AG04450 (cell line): ENCODE results near the gene BSN. TPM values are rescaled to one million over a fixed set of nuclear protein-coding genes. Genes with fewer than 3 reads are reported as not detected.

Source experiments
- CTCF ChIA-PET: fragments of 300-600, 350-600 bp; formaldehyde crosslinking; extraction: SDS; loops from one replicate; lab custom pipeline; 2022; ENCODE audit warnings: antibody characterized with exemption, inconsistent platforms; lab: Charles Lee
- POLR2A ChIA-PET: fragments of 350-600 bp; formaldehyde crosslinking; extraction: SDS; loops from one replicate; lab custom pipeline; 2021; ENCODE audit warnings: antibody characterized with exemption, inconsistent platforms; lab: Yijun Ruan, JAX
- DNase-seq: peaks from one replicate; pipeline ENCODE4 v3.0.0-alpha.2; 2011; ENCODE audit warnings: low read depth, low spot score
- H3K27ac ChIP-seq: one replicate; pipeline ENCODE4 v1.5.1; 2012; ENCODE audit warnings: low read depth, low read length, control low read depth
- H3K27me3 ChIP-seq: one replicate; pipeline ENCODE4 v1.6.0; 2012; ENCODE audit warnings: low read length; ENCODE audit not compliant: control insufficient read depth, insufficient read depth
- H3K4me3 ChIP-seq: 2 replicates; pipeline ENCODE4 v1.5.1; 2011; ENCODE audit warnings: mild to moderate bottlenecking, low read depth, low read length, control low read depth
- H3K9me3 ChIP-seq: 2 replicates; pipeline ENCODE4 v1.5.1; 2012; ENCODE audit warnings: low read length; ENCODE audit not compliant: control insufficient read depth, insufficient read depth
- polyA plus RNA-seq: library from polyadenylated mRNA; depleted of rRNA; stranded (reverse); fragments of >200 nt; gene quantifications from 2 replicates; pipeline ENCODE4 v1.2.3, GENCODE V29; 2011
- TF ChIP-seq, protein P1 (sequence below): IDR thresholded peaks from 2 replicates; pipeline ENCODE4 v1.5.1; 2011; ENCODE audit warnings: low read depth, low read length, control low read depth, inconsistent platforms

BSN gene
- polyA plus RNA-seq, 1 experiment, result not detected

DNA sequence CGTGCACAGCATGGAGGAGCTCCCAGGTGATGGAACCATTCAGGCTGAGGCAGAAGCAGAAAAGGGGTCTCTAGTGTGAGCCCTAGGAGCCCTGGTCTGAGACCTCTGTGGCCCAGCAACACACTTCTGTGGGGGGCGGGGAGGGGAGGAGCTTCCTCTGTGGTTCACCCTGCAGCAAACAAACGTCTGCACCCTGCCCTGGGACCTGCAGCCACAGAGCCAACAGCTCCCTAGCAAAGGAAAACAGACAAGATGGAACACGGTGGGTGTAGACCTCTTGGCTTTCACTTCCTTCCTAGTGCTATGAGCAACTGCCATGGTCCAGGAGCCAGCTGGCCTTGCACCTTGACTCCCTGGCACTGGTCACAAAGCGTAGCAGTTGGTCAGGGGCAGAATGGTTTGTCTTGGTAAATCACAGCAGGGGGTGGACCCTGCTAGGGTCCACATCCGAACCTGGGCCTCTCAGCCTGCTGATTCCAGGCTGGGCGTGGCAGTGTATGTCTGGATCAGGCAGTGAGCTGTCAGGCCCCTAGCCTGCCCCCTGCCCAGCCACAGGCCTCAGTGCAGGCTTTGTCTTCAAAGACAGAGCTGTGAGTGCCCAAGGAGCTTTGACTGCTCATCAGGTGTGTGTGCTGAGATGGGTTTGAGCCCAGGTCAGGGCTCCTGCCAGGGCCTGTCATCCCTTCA is 158.5 kb downstream of the BSN start:
- TF ChIP-seq, protein P1, sequence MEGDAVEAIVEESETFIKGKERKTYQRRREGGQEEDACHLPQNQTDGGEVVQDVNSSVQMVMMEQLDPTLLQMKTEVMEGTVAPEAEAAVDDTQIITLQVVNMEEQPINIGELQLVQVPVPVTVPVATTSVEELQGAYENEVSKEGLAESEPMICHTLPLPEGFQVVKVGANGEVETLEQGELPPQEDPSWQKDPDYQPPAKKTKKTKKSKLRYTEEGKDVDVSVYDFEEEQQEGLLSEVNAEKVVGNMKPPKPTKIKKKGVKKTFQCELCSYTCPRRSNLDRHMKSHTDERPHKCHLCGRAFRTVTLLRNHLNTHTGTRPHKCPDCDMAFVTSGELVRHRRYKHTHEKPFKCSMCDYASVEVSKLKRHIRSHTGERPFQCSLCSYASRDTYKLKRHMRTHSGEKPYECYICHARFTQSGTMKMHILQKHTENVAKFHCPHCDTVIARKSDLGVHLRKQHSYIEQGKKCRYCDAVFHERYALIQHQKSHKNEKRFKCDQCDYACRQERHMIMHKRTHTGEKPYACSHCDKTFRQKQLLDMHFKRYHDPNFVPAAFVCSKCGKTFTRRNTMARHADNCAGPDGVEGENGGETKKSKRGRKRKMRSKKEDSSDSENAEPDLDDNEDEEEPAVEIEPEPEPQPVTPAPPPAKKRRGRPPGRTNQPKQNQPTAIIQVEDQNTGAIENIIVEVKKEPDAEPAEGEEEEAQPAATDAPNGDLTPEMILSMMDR, result no peak
- H3K27ac ChIP-seq, result no peak overlapping the region
- H3K27me3 ChIP-seq, result no peaks in the 10 kb centered on the region
- POLR2A ChIA-PET, result interaction anchor here (0.7 kb wide), 1 partner anchor 40 kb away, joined by 3 read pairs; no protein-coding TSS in a partner anchor
- H3K4me3 ChIP-seq, result no peak overlapping the region
- H3K9me3 ChIP-seq, result no peaks in the 10 kb centered on the region; the same call in 1 of the 2 replicates
- DNase-seq, result no peak
- CTCF ChIA-PET, result interaction anchor here (0.9 to 1.2 kb wide), 3 partner anchors 9 to 173 kb away, joined by 3 to 5 read pairs (median 4); no protein-coding TSS in a partner anchor

DNA sequence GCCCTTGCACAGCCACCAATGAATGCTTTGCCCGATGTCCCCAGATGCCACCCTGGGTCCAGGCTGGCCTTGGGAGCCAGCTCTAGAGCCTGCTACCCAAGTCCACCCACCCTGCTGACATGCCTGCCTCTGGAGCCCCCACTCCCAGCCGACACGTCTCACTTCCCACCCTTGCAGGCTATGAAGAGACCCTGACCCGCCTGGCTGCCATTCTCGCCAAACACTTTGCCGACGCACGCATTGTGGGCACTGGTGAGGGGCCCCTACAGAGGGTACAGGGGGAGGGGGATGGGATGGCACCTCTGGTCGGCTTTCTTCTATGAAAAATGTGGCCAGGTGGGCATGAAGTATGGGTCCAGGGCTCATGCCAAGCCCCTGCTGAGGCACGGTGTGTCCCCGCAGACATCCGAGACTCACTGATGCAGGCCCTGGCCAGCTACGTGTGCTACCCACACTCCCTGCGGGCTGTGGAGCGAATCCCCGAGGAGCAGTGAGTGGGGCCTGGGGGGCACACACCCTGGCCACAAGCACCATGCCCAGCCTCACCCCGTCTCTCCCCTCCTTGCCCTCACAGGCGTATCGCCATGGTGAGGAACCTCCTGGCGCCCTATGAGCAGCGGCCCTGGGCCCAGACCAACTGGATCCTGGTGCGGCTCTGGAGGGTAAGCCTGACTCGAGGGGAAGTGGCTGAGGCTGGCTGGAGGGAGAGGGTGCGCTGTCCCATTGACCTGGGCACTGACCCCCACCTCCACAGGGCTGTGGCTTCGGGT is 159.2 kb downstream of the BSN start:
- Histone ChIP-seq H3K27ac (no peak overlapping the region), H3K4me3 (no peak overlapping the region), H3K27me3 (no peaks in the 10 kb centered on the region), H3K9me3 (peaks cover 7% of the 10 kb centered on the region; the same call in 1 of the 2 replicates)
- TF ChIP-seq, protein P1, result no peak
- ChIA-PET CTCF (interaction anchor here (0.9 to 1.0 kb wide), 2 partner anchors 10 to 125 kb away, joined by 4 to 5 read pairs; no protein-coding TSS in a partner anchor), POLR2A (interaction anchor here (0.6 to 0.7 kb wide), 2 partner anchors 40 to 468 kb away, joined by 3 read pairs; no protein-coding TSS in a partner anchor)
- DNase-seq, result no peak

DNA sequence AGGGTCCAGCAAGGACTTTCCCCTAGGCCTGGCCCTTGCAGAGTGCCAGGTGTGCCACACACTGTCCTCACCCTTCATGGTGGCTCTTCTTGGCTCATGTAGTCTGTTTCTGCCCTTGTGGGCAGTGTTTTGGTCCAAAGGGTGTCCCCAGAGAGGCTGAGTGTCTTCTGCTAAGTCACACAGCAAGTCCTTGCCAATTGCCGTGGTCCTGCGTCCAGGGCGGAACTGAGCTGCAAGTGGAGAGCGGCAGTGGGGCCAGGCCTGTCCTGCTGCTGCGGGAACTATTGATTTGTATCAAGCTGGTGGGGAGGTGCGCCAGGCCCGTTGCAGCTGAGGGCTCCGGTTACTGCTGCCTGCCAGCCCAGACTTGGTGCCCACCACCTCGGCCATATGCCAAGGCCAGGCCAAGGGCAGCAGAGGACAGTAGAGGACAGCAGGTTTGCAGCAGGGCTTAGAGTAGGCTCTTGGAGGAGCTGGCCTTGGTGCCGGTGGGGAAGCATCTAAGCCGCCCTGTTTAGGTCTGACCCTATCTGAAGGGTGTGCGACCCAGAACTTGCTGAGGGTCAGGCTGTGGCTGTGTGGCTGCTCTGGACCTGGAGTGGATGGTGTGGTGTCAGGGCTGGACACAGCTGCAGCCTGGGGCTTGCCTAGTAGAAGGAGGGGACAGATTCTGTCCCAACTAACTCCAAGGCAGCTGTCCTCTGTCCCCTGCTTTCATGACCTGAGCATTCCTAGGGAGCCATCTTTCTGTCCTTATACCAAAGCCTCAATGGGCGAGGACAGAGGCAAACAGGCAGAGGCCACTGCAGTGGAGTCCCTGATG is 160.7 kb downstream of the BSN start:
- TF ChIP-seq, protein P1, result no peak
- DNase-seq, result no peak
- Histone ChIP-seq H3K9me3 (peaks cover 12% of the 10 kb centered on the region; the same call in 1 of the 2 replicates), H3K27me3 (no peaks in the 10 kb centered on the region), H3K4me3 (no peak overlapping the region), H3K27ac (no peak overlapping the region)
- ChIA-PET POLR2A (interaction anchor here (1.3 kb wide), 1 partner anchor 9 kb away, joined by 3 read pairs; the partner anchor contains the start of gene GMPPB), CTCF (no interaction called here)

DNA sequence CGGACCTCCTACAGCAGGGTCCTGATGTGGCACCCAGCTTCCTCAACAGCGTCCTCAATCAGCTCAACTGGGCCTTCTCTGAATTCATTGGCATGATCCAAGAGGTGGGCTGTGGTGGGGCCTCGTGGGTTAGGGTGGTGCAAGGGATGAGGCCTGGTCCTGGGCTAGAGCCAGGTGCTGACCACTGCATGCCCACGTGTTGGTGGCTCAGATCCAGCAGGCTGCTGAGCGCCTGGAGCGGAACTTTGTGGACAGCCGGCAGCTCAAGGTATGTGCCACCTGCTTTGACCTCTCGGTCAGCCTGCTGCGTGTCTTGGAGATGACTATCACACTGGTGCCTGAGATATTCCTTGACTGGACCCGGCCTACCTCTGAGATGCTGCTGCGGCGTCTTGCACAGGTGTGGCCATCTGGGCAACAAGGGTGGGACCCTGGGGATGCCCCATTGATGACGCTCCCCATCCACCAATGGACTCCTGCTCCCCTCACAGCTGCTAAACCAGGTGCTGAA is 161.4 kb downstream of the BSN start:
- ChIA-PET POLR2A (interaction anchor here (1.3 kb wide), 1 partner anchor 8 kb away, joined by 3 read pairs; the partner anchor contains the start of gene GMPPB), CTCF (no interaction called here)
- no peak for DNase-seq
- TF ChIP-seq, protein P1, result no peak
- H3K9me3 ChIP-seq, result peaks cover 12% of the 10 kb centered on the region; the same call in 1 of the 2 replicates
- no peak overlapping the region for H3K27ac ChIP-seq
- no peak overlapping the region for H3K4me3 ChIP-seq
- no peaks in the 10 kb centered on the region for H3K27me3 ChIP-seq
